DOHH2 (cell line): ENCODE results near the gene DPP6.

ENCODE experiments used
- H3F3A ChIP-seq: fragments of 200-600 bp; sonication (generic), shearing (Covaris generic); 2 replicates; pipeline ENCODE4 v1.6.0; 2016; ENCODE audit warnings: antibody characterized with exemption, mild to moderate bottlenecking; ENCODE audit not compliant: control insufficient read depth, insufficient read depth
- H3K27ac ChIP-seq: fragments of 200-600 bp; sonication (generic); 2 replicates; pipeline ENCODE4 v1.5.1; 2014; ENCODE audit warnings: low read depth, mild to moderate bottlenecking, low read length, moderate library complexity
- H3K27me3 ChIP-seq: fragments of 200-600 bp; sonication (generic); 2 replicates; pipeline ENCODE4 v1.6.1; 2014; ENCODE audit warnings: mild to moderate bottlenecking, low read length, mixed read lengths; ENCODE audit not compliant: control insufficient read depth
- H3K36me3 ChIP-seq: fragments of 200-600 bp; sonication (generic); 2 replicates; pipeline ENCODE4 v1.6.1; 2014; ENCODE audit warnings: mild to moderate bottlenecking, low read length, moderate library complexity, mixed read lengths; ENCODE audit not compliant: control insufficient read depth
- H3K4me1 ChIP-seq: fragments of 200-600 bp; sonication (generic); 2 replicates; pipeline ENCODE4 v1.6.1; 2014; ENCODE audit warnings: mild to moderate bottlenecking, low read length, mixed read lengths; ENCODE audit not compliant: control insufficient read depth
- H3K4me2 ChIP-seq: fragments of 200-600 bp; sonication (generic); 2 replicates; pipeline ENCODE4 v1.6.0; 2014; ENCODE audit warnings: mild to moderate bottlenecking, low read length, moderate library complexity
- H3K4me3 ChIP-seq: fragments of 200-600 bp; sonication (generic); 2 replicates; pipeline ENCODE4 v1.5.1; 2014; ENCODE audit warnings: mild to moderate bottlenecking, low read length, mixed read lengths
- H3K79me2 ChIP-seq: fragments of 200-600 bp; sonication (generic); 2 replicates; pipeline ENCODE4 v1.6.1; 2014; ENCODE audit warnings: mild to moderate bottlenecking, low read length, mixed read lengths; ENCODE audit not compliant: control insufficient read depth
- H3K9me2 ChIP-seq: fragments of 200-600 bp; sonication (generic); replicated peaks from 2 replicates; pipeline ENCODE4 v1.6.1; 2014; ENCODE audit warnings: mild to moderate bottlenecking, low read length, mixed read lengths; ENCODE audit not compliant: control insufficient read depth
- H3K9me3 ChIP-seq: fragments of 200-600 bp; sonication (generic); 2 replicates; pipeline ENCODE4 v1.6.1; 2014; ENCODE audit warnings: antibody characterized with exemption, low read length, mixed read lengths; ENCODE audit not compliant: control insufficient read depth, insufficient read depth
- H4K20me1 ChIP-seq: fragments of 200-600 bp; sonication (generic); 2 replicates; pipeline ENCODE4 v1.6.0; 2014; ENCODE audit warnings: low read depth, mild to moderate bottlenecking, antibody characterized with exemption, low read length, moderate library complexity; ENCODE audit not compliant: control insufficient read depth, insufficient read depth
- CTCF ChIP-seq: fragments of 200-600 bp; sonication (generic); IDR thresholded peaks from one replicate; pipeline ENCODE4 v1.5.1; 2014; ENCODE audit warnings: antibody characterized with exemption, mild to moderate bottlenecking, low read depth, low read length; ENCODE audit not compliant: poor library complexity, severe bottlenecking
- EZH2phosphoT487 ChIP-seq: fragments of 200-600 bp; sonication (generic); IDR thresholded peaks from 2 replicates; pipeline ENCODE4 v1.6.1; 2017; ENCODE audit warnings: borderline replicate concordance, mild to moderate bottlenecking, antibody characterized with exemption, low read length, moderate library complexity, mixed read lengths

The DPP6 gene

DNA sequence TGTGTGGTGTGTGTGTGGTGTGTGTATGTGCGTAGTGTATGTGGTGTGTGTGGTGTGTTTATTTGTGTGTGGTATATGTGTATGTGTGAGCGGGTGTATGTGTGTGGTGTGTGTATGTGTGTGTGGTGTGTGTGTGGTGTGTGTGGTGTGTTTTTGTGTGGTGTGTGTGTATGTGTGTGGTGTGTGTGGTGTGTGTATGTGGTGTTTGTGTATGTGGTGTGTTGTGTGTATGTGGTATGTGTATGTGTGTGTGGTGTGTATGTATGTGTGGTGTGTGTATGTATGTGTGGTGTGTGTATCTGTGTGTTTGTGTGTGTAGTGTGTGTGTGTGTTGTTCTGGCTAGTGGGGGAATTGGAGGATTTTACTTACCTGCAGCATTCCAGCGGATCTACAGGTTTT, 523.3 kb downstream of the DPP6 start:
- H3K4me2 ChIP-seq: no peak overlapping the region
- H3K27me3 ChIP-seq: no peaks in the 10 kb centered on the region
- peaks cover 18% of the 10 kb centered on the region for H3K9me3 ChIP-seq
- TF ChIP-seq EZH2phosphoT487 (no peak), CTCF (no peak)
- no peaks in the 10 kb centered on the region for H4K20me1 ChIP-seq
- peaks cover 9% of the 10 kb centered on the region for H3F3A ChIP-seq
- H3K36me3 ChIP-seq: no peaks in the 10 kb centered on the region
- no peak overlapping the region for H3K27ac ChIP-seq
- no peaks in the 10 kb centered on the region for H3K4me1 ChIP-seq
- H3K9me2 ChIP-seq: no peaks in the 10 kb centered on the region
- no peaks in the 10 kb centered on the region for H3K79me2 ChIP-seq
- H3K4me3 ChIP-seq: no peak overlapping the region

GRCh38 chr7:154576604-154577003, 524.4 kb downstream of the DPP6 start:
- Histone ChIP-seq H3K27ac (no peak overlapping the region), H4K20me1 (no peaks in the 10 kb centered on the region), H3K4me2 (no peak overlapping the region), H3K9me2 (no peaks in the 10 kb centered on the region), H3K4me3 (no peak overlapping the region), H3K27me3 (no peaks in the 10 kb centered on the region), H3F3A (peaks cover 9% of the 10 kb centered on the region), H3K79me2 (no peaks in the 10 kb centered on the region), H3K4me1 (no peaks in the 10 kb centered on the region), H3K36me3 (no peaks in the 10 kb centered on the region), H3K9me3 (peaks cover 18% of the 10 kb centered on the region)
- TF ChIP-seq CTCF: no peak
- no peak for TF ChIP-seq EZH2phosphoT487

GRCh38 chr7:154577141-154577873, 525.1 kb downstream of the DPP6 start:
- Histone ChIP-seq H3K9me3 (peaks cover 18% of the 10 kb centered on the region), H3K27ac (no peak overlapping the region), H3K4me2 (no peak overlapping the region), H3K36me3 (no peaks in the 10 kb centered on the region), H3K79me2 (no peaks in the 10 kb centered on the region), H4K20me1 (no peaks in the 10 kb centered on the region), H3K4me1 (no peaks in the 10 kb centered on the region), H3F3A (peaks cover 9% of the 10 kb centered on the region), H3K27me3 (no peaks in the 10 kb centered on the region), H3K4me3 (no peak overlapping the region), H3K9me2 (no peaks in the 10 kb centered on the region)
- no peak for TF ChIP-seq CTCF
- no peak for TF ChIP-seq EZH2phosphoT487
